Stomach (tissue), 4 donors: ENCODE data around the gene IFNA14.

Experiments used
- EP300 ChIP-seq: sonication (generic); formaldehyde crosslinking; IDR thresholded peaks from one replicate; pipeline ENCODE4 v1.6.1; 2017; ENCODE audit warnings: antibody characterized with exemption
- POLR2A ChIP-seq, 4 donors: fragments of 450-650 bp; IDR thresholded peaks; one replicate each; pipeline ENCODE4 v1.6.1; 2016; ENCODE audit warnings: antibody characterized with exemption in 4 of 4, control low read depth in 2 of 4, mild to moderate bottlenecking in 1 of 4, moderate library complexity in 1 of 4
- POLR2AphosphoS5 ChIP-seq, 3 donors: sonication (generic); formaldehyde crosslinking; IDR thresholded peaks; one replicate each; pipeline ENCODE4 v1.6.1; 2016; ENCODE audit warnings: antibody characterized with exemption in 3 of 3
- TF ChIP-seq, protein P1 (sequence below), 7 experiments: fragments of 450-650 bp in 4 of 7; fragments of 200-600 bp in 3 of 7; sonication (generic) in 3 of 7; IDR thresholded peaks; one replicate each; pipeline ENCODE4 v1.5.1; 2016 to 2019; ENCODE audit warnings: antibody characterized with exemption in 7 of 7, control low read depth in 2 of 7, mild to moderate bottlenecking in 1 of 7

DNA sequence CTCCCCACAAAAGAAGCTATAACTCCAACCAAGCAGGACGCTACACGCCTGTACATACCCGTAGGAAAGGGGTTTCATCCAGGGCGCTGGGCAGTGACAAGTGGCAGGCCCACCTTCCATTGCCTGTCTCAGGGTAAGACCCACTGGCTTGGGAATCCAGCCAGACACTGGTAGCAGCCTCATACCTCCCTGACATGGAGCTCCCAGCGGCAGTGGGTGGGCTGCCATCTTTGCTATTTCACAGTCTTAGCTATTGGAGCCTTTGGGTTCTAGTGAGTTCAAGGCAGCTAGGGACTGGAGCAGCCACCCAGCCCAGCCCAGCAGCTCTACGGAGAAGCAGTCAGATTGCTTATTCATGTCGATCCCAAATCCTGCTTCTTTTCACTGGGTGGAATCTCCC is 29.5 kb downstream of the IFNA14 start:
- TF ChIP-seq, protein P1, sequence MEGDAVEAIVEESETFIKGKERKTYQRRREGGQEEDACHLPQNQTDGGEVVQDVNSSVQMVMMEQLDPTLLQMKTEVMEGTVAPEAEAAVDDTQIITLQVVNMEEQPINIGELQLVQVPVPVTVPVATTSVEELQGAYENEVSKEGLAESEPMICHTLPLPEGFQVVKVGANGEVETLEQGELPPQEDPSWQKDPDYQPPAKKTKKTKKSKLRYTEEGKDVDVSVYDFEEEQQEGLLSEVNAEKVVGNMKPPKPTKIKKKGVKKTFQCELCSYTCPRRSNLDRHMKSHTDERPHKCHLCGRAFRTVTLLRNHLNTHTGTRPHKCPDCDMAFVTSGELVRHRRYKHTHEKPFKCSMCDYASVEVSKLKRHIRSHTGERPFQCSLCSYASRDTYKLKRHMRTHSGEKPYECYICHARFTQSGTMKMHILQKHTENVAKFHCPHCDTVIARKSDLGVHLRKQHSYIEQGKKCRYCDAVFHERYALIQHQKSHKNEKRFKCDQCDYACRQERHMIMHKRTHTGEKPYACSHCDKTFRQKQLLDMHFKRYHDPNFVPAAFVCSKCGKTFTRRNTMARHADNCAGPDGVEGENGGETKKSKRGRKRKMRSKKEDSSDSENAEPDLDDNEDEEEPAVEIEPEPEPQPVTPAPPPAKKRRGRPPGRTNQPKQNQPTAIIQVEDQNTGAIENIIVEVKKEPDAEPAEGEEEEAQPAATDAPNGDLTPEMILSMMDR (IDR thresholded peaks at IDR 0.05), result no peak
- TF ChIP-seq POLR2A (IDR thresholded peaks at IDR 0.05) (no peak), POLR2AphosphoS5 (IDR thresholded peaks at IDR 0.05) (no peak), EP300 (no peak)
